Measurements from ENCODE around the gene ENPP6. TPM values are rescaled to one million over a fixed set of nuclear protein-coding genes. Genes with fewer than 3 reads are reported as not detected.
"Not testable (repeated sequence)": the region's sequence is repeated elsewhere in the genome, so short reads cannot be mapped to it uniquely, and the experiment has no call there.

Gene ENPP6
- polyA plus RNA-seq, 2 of the 4 experiments (the other 2 are of a cell fraction) = not detected

- CTCF ChIA-PET = no interaction called here
- ATAC-seq = no peak
- no peak overlapping the region for H3K27ac ChIP-seq
- H3K4me1 ChIP-seq = no peaks in the 10 kb centered on the region
- no peak overlapping the region for H3K4me3 ChIP-seq
- POLR2A ChIA-PET = no interaction called here
- H3K4me2 ChIP-seq = no peak overlapping the region
- no peaks in the 10 kb centered on the region for H3K9me3 ChIP-seq
- no peak for FAIRE-seq
- DNase-seq (ENCODE audit: low read depth in 1 of 2, low spot score in 1 of 2) = no peak
- TF ChIP-seq NR3C1 (IDR thresholded peaks at IDR 0.05) = no peak
- no peak for TF ChIP-seq ATOH8 (CRISPR knock-in tag; IDR thresholded peaks at IDR 0.05; ENCODE audit: low read depth)
- TF ChIP-seq FOSL2 (IDR thresholded peaks at IDR 0.05) = no peak
- no peak for TF ChIP-seq FOSL2 (CRISPR knock-in tag; IDR thresholded peaks at IDR 0.05)
- no peak for TF ChIP-seq E2F6 (IDR thresholded peaks at IDR 0.05; ENCODE audit: borderline replicate concordance, low read depth)
- no peak for TF ChIP-seq NFE2L2 (conservative IDR thresholded peaks at IDR 0.05; ENCODE audit: low read length)
- no peak for TF ChIP-seq POLR2A (IDR thresholded peaks at IDR 0.05; ENCODE audit: low read length)
- no peak for TF ChIP-seq TFCP2L1 (CRISPR knock-in tag; IDR thresholded peaks at IDR 0.05)
- TF ChIP-seq HMGXB4 (CRISPR knock-in tag; IDR thresholded peaks at IDR 0.05; ENCODE audit: borderline replicate concordance) = no peak
- no peak for TF ChIP-seq SMC3 (IDR thresholded peaks at IDR 0.05)
- no peak for TF ChIP-seq EP300 (IDR thresholded peaks at IDR 0.05)
- TF ChIP-seq ELK1 (IDR thresholded peaks at IDR 0.05; ENCODE audit: low read depth, low read length) = no peak
- TF ChIP-seq JUN (IDR thresholded peaks at IDR 0.05) = no peak
- no peak for TF ChIP-seq ZNF302 (CRISPR knock-in tag; IDR thresholded peaks at IDR 0.05)
- WGBS (ENCODE audit: missing lambda C conversion rate) = 47% methylated on average over 5 of the region's 5 CpGs
These were observed 2.7 kb downstream of the ENPP6 start for GRCh38 chr4:184214931-184215330.

- H3K4me3 ChIP-seq; CTCF ChIA-PET; H3K27ac ChIP-seq; DNase-seq (ENCODE audit: low read depth in 1 of 2, low spot score in 1 of 2); FAIRE-seq; POLR2A ChIA-PET; H3K4me2 ChIP-seq; H3K4me1 ChIP-seq; H3K9me3 ChIP-seq; ATAC-seq: not testable (repeated sequence)
- WGBS (ENCODE audit: missing lambda C conversion rate) = 87% methylated on average over 14 of the region's 33 CpGs
These were observed 9.7 kb downstream of the ENPP6 start for GRCh38 chr4:184207734-184208607.

GRCh38 chr4:184205243-184205642 is 12.4 kb downstream of the ENPP6 start:
- no peak for ATAC-seq
- DNase-seq (ENCODE audit: low read depth in 1 of 2, low spot score in 1 of 2) = no peak
- Histone ChIP-seq H3K4me1 (no peaks in the 10 kb centered on the region), H3K4me3 (no peak overlapping the region), H3K27ac (no peak overlapping the region), H3K4me2 (no peak overlapping the region), H3K9me3 (no peaks in the 10 kb centered on the region)
- no peak for FAIRE-seq
- CTCF ChIA-PET = no interaction called here
- POLR2A ChIA-PET = no interaction called here
- WGBS (ENCODE audit: missing lambda C conversion rate) = 79% methylated on average over 14 of the region's 14 CpGs
- no peak for TF ChIP-seq NPAS2 (CRISPR knock-in tag; IDR thresholded peaks at IDR 0.05; ENCODE audit: borderline replicate concordance)
- TF ChIP-seq MAFK (IDR thresholded peaks at IDR 0.05; ENCODE audit: partially characterized antibody) = no peak
- TF ChIP-seq MYC (IDR thresholded peaks at IDR 0.05; ENCODE audit: borderline replicate concordance, low read length) = no peak
- no peak for TF ChIP-seq RARB (CRISPR knock-in tag; IDR thresholded peaks at IDR 0.05)
- no peak for TF ChIP-seq SREBF2 (IDR thresholded peaks at IDR 0.05)
- no peak for TF ChIP-seq RFX5 (IDR thresholded peaks at IDR 0.05)
- TF ChIP-seq ATOH8 (CRISPR knock-in tag; IDR thresholded peaks at IDR 0.05; ENCODE audit: low read depth) = no peak
- TF ChIP-seq CHD4 (IDR thresholded peaks at IDR 0.05; ENCODE audit: borderline replicate concordance) = no peak
- no peak for TF ChIP-seq PHF8 (IDR thresholded peaks at IDR 0.05; ENCODE audit: borderline replicate concordance, low read depth)
- no peak for TF ChIP-seq ZNF302 (CRISPR knock-in tag; IDR thresholded peaks at IDR 0.05)
- no peak for TF ChIP-seq JUNB (IDR thresholded peaks at IDR 0.05)
- no peak for TF ChIP-seq RAD21 (conservative IDR thresholded peaks at IDR 0.05 in 1 of 2, IDR thresholded peaks at IDR 0.05 in 1 of 2)
- no peak for TF ChIP-seq SMC3 (IDR thresholded peaks at IDR 0.05)
- TF ChIP-seq BHLHE40 (IDR thresholded peaks at IDR 0.05; ENCODE audit: low read depth, low read length) = no peak
- TF ChIP-seq KDM1A (IDR thresholded peaks at IDR 0.05; ENCODE audit: low read depth) = no peak
- TF ChIP-seq HDAC2 (IDR thresholded peaks at IDR 0.05) = no peak
- no peak for TF ChIP-seq CTCF (IDR thresholded peaks at IDR 0.05)
